ENCODE measurements around the gene PIK3CA.

DNA sequence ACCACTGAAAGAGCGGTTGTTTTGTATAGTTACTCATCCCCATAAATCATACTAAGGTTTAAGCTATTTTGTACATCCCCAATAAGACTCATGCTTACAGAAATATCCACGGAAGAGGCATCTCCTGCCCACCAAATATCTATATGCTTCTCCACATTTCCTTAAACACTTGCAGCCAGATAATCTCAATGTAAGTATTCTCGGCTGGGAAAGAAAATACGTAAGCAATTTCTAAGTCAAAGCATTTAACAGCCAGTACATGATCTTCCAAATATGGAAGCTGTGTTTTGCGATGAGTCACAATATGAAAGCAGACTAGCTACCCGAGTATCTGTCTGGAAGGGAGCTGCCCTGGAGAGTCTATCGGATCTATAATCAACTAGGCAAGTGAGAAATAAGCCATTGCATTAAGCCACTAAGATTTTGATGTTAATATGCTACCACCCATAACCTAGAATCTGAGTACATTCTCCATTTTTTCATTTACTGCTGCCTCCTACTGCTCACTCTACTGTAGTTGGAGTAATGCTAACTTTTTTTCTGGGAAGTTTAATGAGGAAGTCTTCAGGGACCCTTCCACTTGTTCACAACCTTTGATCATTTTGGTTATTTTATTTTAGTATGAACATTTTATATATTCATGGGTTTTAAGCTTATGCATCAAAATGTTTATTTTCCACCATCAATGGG lies 49.6 kb upstream of the PIK3CA start:
- TF ChIP-seq, protein P1, sequence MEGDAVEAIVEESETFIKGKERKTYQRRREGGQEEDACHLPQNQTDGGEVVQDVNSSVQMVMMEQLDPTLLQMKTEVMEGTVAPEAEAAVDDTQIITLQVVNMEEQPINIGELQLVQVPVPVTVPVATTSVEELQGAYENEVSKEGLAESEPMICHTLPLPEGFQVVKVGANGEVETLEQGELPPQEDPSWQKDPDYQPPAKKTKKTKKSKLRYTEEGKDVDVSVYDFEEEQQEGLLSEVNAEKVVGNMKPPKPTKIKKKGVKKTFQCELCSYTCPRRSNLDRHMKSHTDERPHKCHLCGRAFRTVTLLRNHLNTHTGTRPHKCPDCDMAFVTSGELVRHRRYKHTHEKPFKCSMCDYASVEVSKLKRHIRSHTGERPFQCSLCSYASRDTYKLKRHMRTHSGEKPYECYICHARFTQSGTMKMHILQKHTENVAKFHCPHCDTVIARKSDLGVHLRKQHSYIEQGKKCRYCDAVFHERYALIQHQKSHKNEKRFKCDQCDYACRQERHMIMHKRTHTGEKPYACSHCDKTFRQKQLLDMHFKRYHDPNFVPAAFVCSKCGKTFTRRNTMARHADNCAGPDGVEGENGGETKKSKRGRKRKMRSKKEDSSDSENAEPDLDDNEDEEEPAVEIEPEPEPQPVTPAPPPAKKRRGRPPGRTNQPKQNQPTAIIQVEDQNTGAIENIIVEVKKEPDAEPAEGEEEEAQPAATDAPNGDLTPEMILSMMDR (IDR thresholded peaks at IDR 0.05; ENCODE audit: low read length), result no peak
- no peak for TF ChIP-seq EZH2phosphoT487 (IDR thresholded peaks at IDR 0.05; ENCODE audit: low read length)
